CD14-positive monocyte (primary cell): ENCODE measurements around the gene APOBEC4. TPM values are rescaled to one million over a fixed set of nuclear protein-coding genes. Genes with fewer than 3 reads are reported as not detected.

Experiments
- DNase-seq, 3 donors: peaks; one replicate each; pipeline ENCODE4 v3.0.0-alpha.2; 2011 to 2022
- H2AFZ ChIP-seq: 2 replicates; pipeline ENCODE4 v1.6.0; 2012; ENCODE audit warnings: mild to moderate bottlenecking, low read depth, low read length, inconsistent platforms; ENCODE audit not compliant: insufficient read depth, poor library complexity, severe bottlenecking
- H3K27ac ChIP-seq, 2 donors: 1 replicate in 1 of 2; 2 replicates in 1 of 2; pipeline ENCODE4 v1.5.1; 2012 to 2013; ENCODE audit warnings: low read length in 2 of 2, control low read depth in 1 of 2, inconsistent platforms in 1 of 2, low read depth in 1 of 2, mild to moderate bottlenecking in 1 of 2
- H3K27me3 ChIP-seq, 2 donors: one replicate each; pipeline versions ENCODE4 v1.6.0 to v1.6.1; 2011 to 2013; ENCODE audit warnings: low read length in 2 of 2; ENCODE audit not compliant: control insufficient read depth in 2 of 2, insufficient read depth in 2 of 2
- H3K36me3 ChIP-seq, 2 donors: replicated peaks in 1 of 2; 1 replicate in 1 of 2; 2 replicates in 1 of 2; pipeline versions ENCODE4 v1.5.1 to v1.6.1; 2012 to 2013; ENCODE audit warnings: low read length in 2 of 2, control low read depth in 1 of 2, inconsistent platforms in 1 of 2, mild to moderate bottlenecking in 1 of 2; ENCODE audit not compliant: insufficient read depth in 2 of 2, control insufficient read depth in 1 of 2
- H3K4me1 ChIP-seq, 2 donors: 1 replicate in 1 of 2; 2 replicates in 1 of 2; pipeline versions ENCODE4 v1.5.1 to v1.6.1; 2012 to 2013; ENCODE audit warnings: low read length in 2 of 2, control low read depth in 1 of 2, inconsistent platforms in 1 of 2, mild to moderate bottlenecking in 1 of 2, moderate library complexity in 1 of 2; ENCODE audit not compliant: insufficient read depth in 2 of 2, control insufficient read depth in 1 of 2
- H3K4me2 ChIP-seq: replicated peaks from 2 replicates; pipeline ENCODE3; 2012; ENCODE audit warnings: low read length, moderate library complexity, mild to moderate bottlenecking; ENCODE audit not compliant: poor library complexity, severe bottlenecking; ENCODE audit errors: extremely low read depth
- H3K4me3 ChIP-seq, 3 experiments: fragments of 200-600 bp in 1 of 3; sonication (generic) in 1 of 3; replicated peaks in 1 of 3; 1 replicate in 2 of 3; 2 replicates in 1 of 3; pipeline ENCODE4 v1.5.1; 2011 to 2013; ENCODE audit warnings: low read length in 3 of 3, mild to moderate bottlenecking in 3 of 3, control low read depth in 2 of 3, low read depth in 2 of 3, inconsistent platforms in 1 of 3, moderate library complexity in 1 of 3
- H3K79me2 ChIP-seq: 2 replicates; pipeline ENCODE4 v1.6.0; 2012; ENCODE audit warnings: mild to moderate bottlenecking, control low read depth, inconsistent platforms, low read length, moderate library complexity; ENCODE audit not compliant: insufficient read depth
- H3K9ac ChIP-seq: 2 replicates; pipeline ENCODE4 v1.6.0; 2017; ENCODE audit warnings: low read length, mild to moderate bottlenecking; ENCODE audit not compliant: insufficient read depth, poor library complexity, severe bottlenecking
- H3K9me3 ChIP-seq, 2 donors: replicated peaks in 1 of 2; 1 replicate in 1 of 2; 2 replicates in 1 of 2; pipeline versions ENCODE4 v1.5.1 to v1.6.1; 2012 to 2013; ENCODE audit warnings: low read length in 2 of 2, control low read depth in 1 of 2; ENCODE audit not compliant: control insufficient read depth in 1 of 2, insufficient read depth in 1 of 2
- H4K20me1 ChIP-seq: 2 replicates; pipeline ENCODE4 v1.6.0; 2012; ENCODE audit warnings: mild to moderate bottlenecking, low read length, control low read depth, moderate library complexity; ENCODE audit not compliant: insufficient read depth
- H3K27ac Mint-ChIP-seq, 7 donors: one replicate each; pipeline ENCODE4 v1.8.0; 2020; ENCODE audit warnings: mild to moderate bottlenecking in 7 of 7, mixed read lengths in 7 of 7, moderate library complexity in 6 of 7, inconsistent platforms in 2 of 7
- H3K27me3 Mint-ChIP-seq, 3 donors: one replicate each; pipeline ENCODE4 v1.8.0; 2021 to 2022; ENCODE audit warnings: low read depth in 3 of 3, mild to moderate bottlenecking in 3 of 3, mixed read lengths in 3 of 3, moderate library complexity in 3 of 3, inconsistent platforms in 1 of 3
- H3K36me3 Mint-ChIP-seq, 2 donors: one replicate each; pipeline ENCODE4 v1.8.0; 2020; ENCODE audit warnings: mixed read lengths in 2 of 2, inconsistent platforms in 1 of 2, mild to moderate bottlenecking in 1 of 2
- H3K4me1 Mint-ChIP-seq: one replicate; pipeline ENCODE4 v1.8.0; 2020; ENCODE audit warnings: mild to moderate bottlenecking, mixed read lengths
- H3K4me3 Mint-ChIP-seq, 2 donors: one replicate each; pipeline ENCODE4 v1.8.0; 2020; ENCODE audit warnings: mild to moderate bottlenecking in 2 of 2, mixed read lengths in 2 of 2, moderate library complexity in 1 of 2
- H3K9me3 Mint-ChIP-seq, 7 donors: one replicate each; pipeline ENCODE4 v1.8.0; 2020 to 2022; ENCODE audit warnings: mixed read lengths in 7 of 7, mild to moderate bottlenecking in 6 of 7, moderate library complexity in 6 of 7, inconsistent platforms in 2 of 7
- WGBS: methylation state at CpG from one replicate; pipeline ENCODE4 v1.1.5; 2013; ENCODE audit warnings: missing lambda C conversion rate; ENCODE audit not compliant: insufficient coverage; 5-methylcytosine and 5-hydroxymethylcytosine counted together
- intact Hi-C, 2 donors: fragments of 100-400 bp; cut with micrococcal nuclease; formaldehyde crosslinking; loops; one replicate each; pipeline versions ENCODE4 v1.15.0 to v1.15.1; 2023
- polyA plus RNA-seq, 3 donors: library from polyadenylated mRNA; depleted of rRNA in 1 of 3; unstranded in 2 of 3; stranded (reverse) in 1 of 3; fragments of 300-500 nt in 2 of 3; fragments of >200 nt in 1 of 3; fragmentation: Illumina TruSeq in 2 of 3; gene quantifications; 1 replicate in 2 of 3; 2 replicates in 1 of 3; pipeline ENCODE4 v1.2.3, GENCODE V29; 2012 to 2021
- TF ChIP-seq, protein P1 (sequence below): fragments of 200-600 bp; IDR thresholded peaks from one replicate; pipeline ENCODE4 v1.8.0; 2022; ENCODE audit warnings: antibody characterized with exemption, mild to moderate bottlenecking

Gene APOBEC4
- polyA plus RNA-seq, 3 donors: not detected

DNA sequence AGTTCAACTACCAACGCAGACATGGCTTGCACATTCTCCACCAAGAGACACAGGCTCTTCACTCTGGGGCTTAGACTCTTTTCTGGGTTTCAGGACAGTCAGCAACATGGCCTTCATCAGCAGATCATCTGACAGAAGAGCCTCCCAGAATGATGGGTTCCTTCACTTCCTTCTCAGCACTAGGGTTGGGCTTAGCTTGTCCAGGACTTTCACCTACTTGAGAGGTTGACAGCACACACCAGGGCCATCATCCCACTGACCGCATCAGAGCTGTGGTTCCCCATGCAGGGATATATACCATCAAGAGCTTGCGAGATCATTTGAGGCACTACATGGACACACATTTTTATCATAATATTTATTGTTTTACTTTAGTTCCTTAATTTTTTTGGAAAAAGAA is 52.5 kb downstream of the APOBEC4 start:
- no peak overlapping the region for H3K4me3 Mint-ChIP-seq
- no peaks in the 10 kb centered on the region for H3K36me3 ChIP-seq
- no peak overlapping the region for H3K4me3 ChIP-seq
- H3K27ac ChIP-seq: peak overlapping the region; percentile 74 to 98
- H3K27ac Mint-ChIP-seq: peak overlapping the region; percentile 96 to 99 (median 97)
- no peaks in the 10 kb centered on the region for H3K27me3 Mint-ChIP-seq
- no peak overlapping the region for H2AFZ ChIP-seq
- no peak overlapping the region for H3K4me2 ChIP-seq
- peak; percentile 34 to 46 (median 37) for DNase-seq
- peaks cover 0 to 3% (median 0%) of the 10 kb centered on the region in 7 donors for H3K9me3 Mint-ChIP-seq
- H3K9ac ChIP-seq: peak overlapping the region; percentile 46
- intact Hi-C loops: loop anchor here in 1 of 2 donors (1.0 kb wide), 1 partner anchor 10 kb away; the partner anchor contains the start of gene NCF2
- peaks cover 92% of the 10 kb centered on the region for H3K4me1 Mint-ChIP-seq
- H3K9me3 ChIP-seq: no peaks in the 10 kb centered on the region
- H4K20me1 ChIP-seq: no peaks in the 10 kb centered on the region
- H3K36me3 Mint-ChIP-seq: peaks cover 2 to 15% of the 10 kb centered on the region in 2 donors
- H3K4me1 ChIP-seq: peaks cover 78 to 93% of the 10 kb centered on the region in 2 donors
- H3K27me3 ChIP-seq: no peaks in the 10 kb centered on the region
- WGBS: 100% methylated on average over 1 of the region's 3 CpGs
- H3K79me2 ChIP-seq: peaks cover 11% of the 10 kb centered on the region
- TF ChIP-seq, protein P1, sequence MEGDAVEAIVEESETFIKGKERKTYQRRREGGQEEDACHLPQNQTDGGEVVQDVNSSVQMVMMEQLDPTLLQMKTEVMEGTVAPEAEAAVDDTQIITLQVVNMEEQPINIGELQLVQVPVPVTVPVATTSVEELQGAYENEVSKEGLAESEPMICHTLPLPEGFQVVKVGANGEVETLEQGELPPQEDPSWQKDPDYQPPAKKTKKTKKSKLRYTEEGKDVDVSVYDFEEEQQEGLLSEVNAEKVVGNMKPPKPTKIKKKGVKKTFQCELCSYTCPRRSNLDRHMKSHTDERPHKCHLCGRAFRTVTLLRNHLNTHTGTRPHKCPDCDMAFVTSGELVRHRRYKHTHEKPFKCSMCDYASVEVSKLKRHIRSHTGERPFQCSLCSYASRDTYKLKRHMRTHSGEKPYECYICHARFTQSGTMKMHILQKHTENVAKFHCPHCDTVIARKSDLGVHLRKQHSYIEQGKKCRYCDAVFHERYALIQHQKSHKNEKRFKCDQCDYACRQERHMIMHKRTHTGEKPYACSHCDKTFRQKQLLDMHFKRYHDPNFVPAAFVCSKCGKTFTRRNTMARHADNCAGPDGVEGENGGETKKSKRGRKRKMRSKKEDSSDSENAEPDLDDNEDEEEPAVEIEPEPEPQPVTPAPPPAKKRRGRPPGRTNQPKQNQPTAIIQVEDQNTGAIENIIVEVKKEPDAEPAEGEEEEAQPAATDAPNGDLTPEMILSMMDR: no peak

DNA sequence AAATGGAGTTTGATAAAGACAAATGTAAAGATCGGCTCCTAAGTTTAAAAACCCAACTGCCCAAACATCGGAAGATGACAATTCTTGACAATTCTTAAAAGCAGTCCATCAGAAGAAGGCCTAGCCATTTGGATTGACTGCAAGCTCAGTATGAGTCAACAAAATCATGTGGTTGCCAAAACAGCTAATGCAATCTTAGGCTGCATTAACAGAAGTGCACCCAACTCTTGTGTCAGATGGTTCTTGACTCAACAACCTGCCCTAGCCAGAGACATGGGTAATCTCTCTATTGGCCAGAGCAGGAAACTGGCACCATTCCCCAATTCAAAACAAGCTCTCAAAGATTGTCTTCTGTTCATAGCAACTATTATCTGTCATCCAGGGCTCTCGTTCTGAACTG is 53.0 kb downstream of the APOBEC4 start:
- H3K4me3 ChIP-seq: no peak overlapping the region
- no peak overlapping the region for H3K4me3 Mint-ChIP-seq
- H3K27ac Mint-ChIP-seq: peak overlapping the region; percentile 96 to 99 (median 97)

More for the DNA sequence above, 53.0 kb downstream of the APOBEC4 start:
- intact Hi-C loops: loop anchor here in 1 of 2 donors (1.0 kb wide), 1 partner anchor 10 kb away; the partner anchor contains the start of gene NCF2
- Histone ChIP-seq H2AFZ (no peak overlapping the region), H3K4me1 (peaks cover 76 to 93% of the 10 kb centered on the region in 2 donors), H3K27ac (peak overlapping the region; percentile 74 to 98), H3K9me3 (no peaks in the 10 kb centered on the region), H3K27me3 (no peaks in the 10 kb centered on the region), H3K4me2 (no peak overlapping the region), H3K9ac (peak overlapping the region; percentile 46), H3K79me2 (peaks cover 11% of the 10 kb centered on the region), H3K36me3 (no peaks in the 10 kb centered on the region), H4K20me1 (no peaks in the 10 kb centered on the region)
- TF ChIP-seq, protein P1: no peak
- H3K9me3 Mint-ChIP-seq: peaks cover 0 to 6% (median 0%) of the 10 kb centered on the region in 7 donors
- DNase-seq: peak; percentile 91 to 99 (median 97)
- WGBS: 100% methylated on average over 1 of the region's 3 CpGs
- H3K36me3 Mint-ChIP-seq: peaks cover 2 to 15% of the 10 kb centered on the region in 2 donors
- peaks cover 90% of the 10 kb centered on the region for H3K4me1 Mint-ChIP-seq
- no peaks in the 10 kb centered on the region for H3K27me3 Mint-ChIP-seq
